Stimulated activated naive B cell treated with anti-CD40 and anti-IgM and Interleukin-4, amounts not matched to agents 10 μg/mL and 1 μg/mL and 100 μg/mL, for 72 hours (primary cell): ENCODE results near the gene PPEF2.
"Not testable (repeated sequence)": the region's sequence is repeated elsewhere in the genome, so short reads cannot be mapped to it uniquely, and the experiment has no call there.

ENCODE experiments used
- ATAC-seq, 2 donors: fragments of 150-1000 bp; cut with Tn5 transposase; replicated peaks; 2 replicates each; pipeline ENCODE4 v1.10.0; 2021; ENCODE audit warnings: moderate library complexity in 1 of 2
- DNase-seq: peaks from one replicate; pipeline ENCODE4 v3.0.0; 2021
- H3K27ac Mint-ChIP-seq: one replicate; pipeline ENCODE4 v1.8.0; 2022; ENCODE audit warnings: mild to moderate bottlenecking, mixed read lengths
- H3K27me3 Mint-ChIP-seq, 2 donors: one replicate each; pipeline ENCODE4 v1.8.0; 2022; ENCODE audit warnings: mixed read lengths in 2 of 2
- H3K36me3 Mint-ChIP-seq, 2 donors: one replicate each; pipeline ENCODE4 v1.8.0; 2022; ENCODE audit warnings: mixed read lengths in 2 of 2, mild to moderate bottlenecking in 1 of 2
- H3K4me1 Mint-ChIP-seq, 2 donors: one replicate each; pipeline ENCODE4 v1.8.0; 2022; ENCODE audit warnings: mixed read lengths in 2 of 2, mild to moderate bottlenecking in 1 of 2
- H3K4me3 Mint-ChIP-seq, 2 donors: one replicate each; pipeline ENCODE4 v1.8.0; 2022; ENCODE audit warnings: mild to moderate bottlenecking in 2 of 2, mixed read lengths in 2 of 2, moderate library complexity in 1 of 2
- H3K9me3 Mint-ChIP-seq, 2 donors: one replicate each; pipeline ENCODE4 v1.8.0; 2022; ENCODE audit warnings: mixed read lengths in 2 of 2, mild to moderate bottlenecking in 1 of 2

Gene PPEF2

GRCh38 chr4:75878246-75878756 lies 24.0 kb downstream of the PPEF2 start:
- no peak overlapping the region for H3K4me3 Mint-ChIP-seq
- H3K27me3 Mint-ChIP-seq, result peaks cover 7 to 18% of the 10 kb centered on the region in 2 donors
- ATAC-seq, result no peak
- no peaks in the 10 kb centered on the region for H3K4me1 Mint-ChIP-seq
- no peak for DNase-seq
- H3K36me3 Mint-ChIP-seq, result no peaks in the 10 kb centered on the region
- H3K9me3 Mint-ChIP-seq, result no peaks in the 10 kb centered on the region
- H3K27ac Mint-ChIP-seq, result no peak overlapping the region

- H3K4me3 Mint-ChIP-seq, result no peak overlapping the region
- H3K27ac Mint-ChIP-seq, result no peak overlapping the region
- H3K9me3 Mint-ChIP-seq, result no peaks in the 10 kb centered on the region
- no peaks in the 10 kb centered on the region for H3K4me1 Mint-ChIP-seq
- ATAC-seq (no peak), DNase-seq (no peak)
- H3K27me3 Mint-ChIP-seq, result peaks cover 7 to 18% of the 10 kb centered on the region in 2 donors
- H3K36me3 Mint-ChIP-seq, result no peaks in the 10 kb centered on the region
These were observed 26.0 kb downstream of the PPEF2 start for GRCh38 chr4:75876218-75876617.

GRCh38 chr4:75869100-75869499 lies 33.2 kb downstream of the PPEF2 start:
- Mint-ChIP-seq H3K4me3 (no peak overlapping the region), H3K27me3 (no peaks in the 10 kb centered on the region), H3K9me3 (no peaks in the 10 kb centered on the region), H3K36me3 (no peaks in the 10 kb centered on the region), H3K27ac (no peak overlapping the region), H3K4me1 (no peaks in the 10 kb centered on the region)
- no peak for DNase-seq
- no peak for ATAC-seq

- DNase-seq, result no peak
- H3K9me3 Mint-ChIP-seq, result no peaks in the 10 kb centered on the region
These were observed 35.1 kb downstream of the PPEF2 start for GRCh38 chr4:75867130-75867529.

GRCh38 chr4:75860606-75861005 lies 41.6 kb downstream of the PPEF2 start:
- H3K4me3 Mint-ChIP-seq, result no peak overlapping the region
- H3K4me1 Mint-ChIP-seq, result no peaks in the 10 kb centered on the region
- DNase-seq (no peak), ATAC-seq (no peak)
- H3K36me3 Mint-ChIP-seq, result no peaks in the 10 kb centered on the region
- no peaks in the 10 kb centered on the region for H3K9me3 Mint-ChIP-seq
- H3K27ac Mint-ChIP-seq, result no peak overlapping the region
- peaks cover 6 to 7% of the 10 kb centered on the region in 2 donors for H3K27me3 Mint-ChIP-seq

More at GRCh38 chr4:75867130-75867529, 35.1 kb downstream of the PPEF2 start:
- Mint-ChIP-seq H3K27ac (no peak overlapping the region), H3K4me1 (no peaks in the 10 kb centered on the region), H3K27me3 (peaks cover 0 to 6% of the 10 kb centered on the region in 2 donors), H3K36me3 (no peaks in the 10 kb centered on the region), H3K4me3 (no peak overlapping the region)
- ATAC-seq, result no peak

GRCh38 chr4:75858721-75859120 lies 43.5 kb downstream of the PPEF2 start:
- ATAC-seq, result no peak
- no peak overlapping the region for H3K27ac Mint-ChIP-seq

GRCh38 chr4:75849461-75849860 lies 52.8 kb downstream of the PPEF2 start:
- ATAC-seq, result no peak
- Mint-ChIP-seq H3K27ac (no peak overlapping the region), H3K9me3 (no peaks in the 10 kb centered on the region), H3K4me1 (no peaks in the 10 kb centered on the region), H3K4me3 (no peak overlapping the region), H3K27me3 (peaks cover 11 to 15% of the 10 kb centered on the region in 2 donors), H3K36me3 (no peaks in the 10 kb centered on the region)
- DNase-seq, result no peak

More at GRCh38 chr4:75858721-75859120, 43.5 kb downstream of the PPEF2 start:
- DNase-seq, result no peak
- Mint-ChIP-seq H3K4me1 (no peaks in the 10 kb centered on the region), H3K36me3 (no peaks in the 10 kb centered on the region), H3K27me3 (peaks cover 7 to 9% of the 10 kb centered on the region in 2 donors), H3K9me3 (no peaks in the 10 kb centered on the region), H3K4me3 (no peak overlapping the region)

- Mint-ChIP-seq H3K4me1 (no peaks in the 10 kb centered on the region), H3K27ac (no peak overlapping the region), H3K27me3 (peaks cover 9 to 15% of the 10 kb centered on the region in 2 donors), H3K36me3 (no peaks in the 10 kb centered on the region), H3K9me3 (no peaks in the 10 kb centered on the region), H3K4me3 (no peak overlapping the region)
- ATAC-seq, result no peak
- no peak for DNase-seq
These were observed 53.4 kb downstream of the PPEF2 start for GRCh38 chr4:75848891-75849290.

- DNase-seq (peak; percentile 9), ATAC-seq (peak; percentile 83 to 92)
- not testable (repeated sequence) for H3K4me3 Mint-ChIP-seq, H3K36me3 Mint-ChIP-seq, H3K9me3 Mint-ChIP-seq, H3K4me1 Mint-ChIP-seq, H3K27ac Mint-ChIP-seq
- H3K27me3 Mint-ChIP-seq, result peaks cover 7 to 14% of the 10 kb centered on the region in 2 donors
These were observed 54.0 kb downstream of the PPEF2 start for GRCh38 chr4:75848171-75848760.

- no peaks in the 10 kb centered on the region for H3K36me3 Mint-ChIP-seq
- DNase-seq (no peak), ATAC-seq (no peak)
- H3K9me3 Mint-ChIP-seq, result no peaks in the 10 kb centered on the region
- no peak overlapping the region for H3K27ac Mint-ChIP-seq
- H3K4me3 Mint-ChIP-seq, result no peak overlapping the region
- no peaks in the 10 kb centered on the region for H3K4me1 Mint-ChIP-seq
- H3K27me3 Mint-ChIP-seq, result peaks cover 4 to 7% of the 10 kb centered on the region in 2 donors
These were observed 56.3 kb downstream of the PPEF2 start for GRCh38 chr4:75845992-75846391.

GRCh38 chr4:75844151-75844662 lies 58.0 kb downstream of the PPEF2 start:
- no peaks in the 10 kb centered on the region for H3K9me3 Mint-ChIP-seq
- DNase-seq, result no peak
- H3K27ac Mint-ChIP-seq, result no peak overlapping the region

GRCh38 chr4:75843596-75843995 lies 58.7 kb downstream of the PPEF2 start:
- H3K27ac Mint-ChIP-seq, result no peak overlapping the region
- H3K4me3 Mint-ChIP-seq, result no peak overlapping the region
- H3K36me3 Mint-ChIP-seq, result no peaks in the 10 kb centered on the region
- no peaks in the 10 kb centered on the region for H3K9me3 Mint-ChIP-seq
- ATAC-seq (no peak), DNase-seq (no peak)
- peaks cover 0 to 3% of the 10 kb centered on the region in 2 donors for H3K27me3 Mint-ChIP-seq
- H3K4me1 Mint-ChIP-seq, result no peaks in the 10 kb centered on the region

More at GRCh38 chr4:75844151-75844662, 58.0 kb downstream of the PPEF2 start:
- no peaks in the 10 kb centered on the region for H3K4me1 Mint-ChIP-seq
- no peaks in the 10 kb centered on the region for H3K36me3 Mint-ChIP-seq
- H3K27me3 Mint-ChIP-seq, result peaks cover under 1 to 3% of the 10 kb centered on the region in 2 donors
- no peak overlapping the region for H3K4me3 Mint-ChIP-seq
- no peak for ATAC-seq

- DNase-seq (no peak), ATAC-seq (no peak)
- H3K27me3 Mint-ChIP-seq, result no peaks in the 10 kb centered on the region
- no peak overlapping the region for H3K27ac Mint-ChIP-seq
- no peak overlapping the region for H3K4me3 Mint-ChIP-seq
- no peaks in the 10 kb centered on the region for H3K9me3 Mint-ChIP-seq
- H3K4me1 Mint-ChIP-seq, result no peaks in the 10 kb centered on the region
- H3K36me3 Mint-ChIP-seq, result no peaks in the 10 kb centered on the region
These were observed 60.4 kb downstream of the PPEF2 start for GRCh38 chr4:75841641-75842520.

GRCh38 chr4:75834772-75835154 lies 67.5 kb downstream of the PPEF2 start:
- H3K27me3 Mint-ChIP-seq, result peaks cover 0 to 4% of the 10 kb centered on the region in 2 donors
- H3K4me1 Mint-ChIP-seq, result peaks cover 0 to 2% of the 10 kb centered on the region in 2 donors
- no peak for ATAC-seq
- no peak overlapping the region for H3K4me3 Mint-ChIP-seq
- DNase-seq, result no peak
- H3K36me3 Mint-ChIP-seq, result no peaks in the 10 kb centered on the region
- H3K9me3 Mint-ChIP-seq, result peaks cover 0 to 2% of the 10 kb centered on the region in 2 donors
- no peak overlapping the region for H3K27ac Mint-ChIP-seq
